Right lobe of liver (tissue), 4 donors: ENCODE measurements around the gene FBXO39.
"Not testable (repeated sequence)": the region's sequence is repeated elsewhere in the genome, so short reads cannot be mapped to it uniquely, and the experiment has no call there.

Experiments used
- POLR2A ChIP-seq: fragments of 450-650 bp; IDR thresholded peaks from one replicate; pipeline ENCODE4 v1.6.1; 2017; ENCODE audit warnings: antibody characterized with exemption, mild to moderate bottlenecking
- TF ChIP-seq, protein P1 (sequence below), 4 donors: fragments of 200-600 bp in 3 of 4; fragments of 450-650 bp in 1 of 4; IDR thresholded peaks; one replicate each; pipeline versions ENCODE4 v1.5.1 to v1.8.0; 2016 to 2022; ENCODE audit warnings: antibody characterized with exemption in 4 of 4, mild to moderate bottlenecking in 2 of 4
- donor health status: DM: no; HTN: no; CAD: no.
- donor health status: DM: no; HTN: no; CAD: no.
- donor health status: DM: no; HTN: yes; CAD: no.

DNA sequence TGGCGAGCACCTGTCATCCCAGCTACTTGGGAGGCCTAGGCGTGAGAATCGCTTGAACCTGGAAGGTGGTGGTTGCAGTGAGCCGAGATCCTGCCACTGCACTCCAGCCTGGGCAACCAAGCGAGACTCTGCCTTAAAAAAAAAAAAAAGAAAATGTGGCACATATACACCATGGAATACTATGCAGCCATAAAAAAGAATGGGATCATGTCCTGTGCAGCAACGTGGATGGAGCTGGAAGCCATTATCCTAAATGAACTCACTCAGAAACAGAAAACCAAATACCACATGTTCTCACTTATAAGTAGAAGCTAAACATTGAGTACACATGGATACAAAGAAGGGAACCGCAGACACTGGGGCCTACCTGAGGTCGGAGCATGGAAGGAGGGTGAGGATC, 1.1 kb upstream of the FBXO39 start:
- TF ChIP-seq, protein P1, sequence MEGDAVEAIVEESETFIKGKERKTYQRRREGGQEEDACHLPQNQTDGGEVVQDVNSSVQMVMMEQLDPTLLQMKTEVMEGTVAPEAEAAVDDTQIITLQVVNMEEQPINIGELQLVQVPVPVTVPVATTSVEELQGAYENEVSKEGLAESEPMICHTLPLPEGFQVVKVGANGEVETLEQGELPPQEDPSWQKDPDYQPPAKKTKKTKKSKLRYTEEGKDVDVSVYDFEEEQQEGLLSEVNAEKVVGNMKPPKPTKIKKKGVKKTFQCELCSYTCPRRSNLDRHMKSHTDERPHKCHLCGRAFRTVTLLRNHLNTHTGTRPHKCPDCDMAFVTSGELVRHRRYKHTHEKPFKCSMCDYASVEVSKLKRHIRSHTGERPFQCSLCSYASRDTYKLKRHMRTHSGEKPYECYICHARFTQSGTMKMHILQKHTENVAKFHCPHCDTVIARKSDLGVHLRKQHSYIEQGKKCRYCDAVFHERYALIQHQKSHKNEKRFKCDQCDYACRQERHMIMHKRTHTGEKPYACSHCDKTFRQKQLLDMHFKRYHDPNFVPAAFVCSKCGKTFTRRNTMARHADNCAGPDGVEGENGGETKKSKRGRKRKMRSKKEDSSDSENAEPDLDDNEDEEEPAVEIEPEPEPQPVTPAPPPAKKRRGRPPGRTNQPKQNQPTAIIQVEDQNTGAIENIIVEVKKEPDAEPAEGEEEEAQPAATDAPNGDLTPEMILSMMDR (IDR thresholded peaks at IDR 0.05): not testable (repeated sequence)
- TF ChIP-seq POLR2A: not testable (repeated sequence)
